ENCODE measurements around the gene LPP.

GRCh38 chr3:188819939-188820338 is 666.0 kb downstream of the LPP start:
- no peak for TF ChIP-seq POLR2AphosphoS5 (IDR thresholded peaks at IDR 0.05; ENCODE audit: low read depth, low read length)
- TF ChIP-seq POLR2A (IDR thresholded peaks at IDR 0.05; ENCODE audit: low read depth, low read length), result no peak
- TF ChIP-seq TAF1 (IDR thresholded peaks at IDR 0.05; ENCODE audit: borderline replicate concordance, low read depth, low read length), result no peak
